HUES48 (cell line): Measurements from ENCODE around the gene MTA1.

Source experiments
- H3K27ac ChIP-seq: one replicate; pipeline ENCODE4 v1.7.0; 2013; ENCODE audit warnings: low read depth, low read length, inconsistent platforms
- H3K27me3 ChIP-seq: 2 replicates; pipeline ENCODE4 v1.6.1; 2013; ENCODE audit warnings: mild to moderate bottlenecking, low read length; ENCODE audit not compliant: control insufficient read depth, insufficient read depth
- H3K36me3 ChIP-seq: 2 replicates; pipeline ENCODE4 v1.6.1; 2013; ENCODE audit warnings: low read length; ENCODE audit not compliant: control insufficient read depth, insufficient read depth
- H3K4me1 ChIP-seq: 2 replicates; pipeline ENCODE4 v1.6.1; 2013; ENCODE audit warnings: mild to moderate bottlenecking, low read length; ENCODE audit not compliant: control insufficient read depth, insufficient read depth
- H3K4me3 ChIP-seq: 2 replicates; pipeline ENCODE4 v1.5.1; 2013; ENCODE audit warnings: mild to moderate bottlenecking, low read depth, low read length
- H3K9ac ChIP-seq: 2 replicates; pipeline ENCODE4 v1.6.1; 2013; ENCODE audit warnings: mild to moderate bottlenecking, low read depth, low read length, moderate library complexity
- H3K9me3 ChIP-seq: 2 replicates; pipeline ENCODE4 v1.6.1; 2013; ENCODE audit warnings: low read length; ENCODE audit not compliant: control insufficient read depth, insufficient read depth

The MTA1 gene

GRCh38 chr14:105419195-105420091 lies at the start of gene MTA1:
TSS of gene MTA1 (plus strand) at chr14:105419827. CDS start at chr14:105420036, 209 bp downstream.
- H3K4me3 ChIP-seq: peak within 1 kb of the TSS; percentile 90
- H3K9me3 ChIP-seq: no peaks in the 10 kb centered on the region
- peak within 1 kb of the TSS; percentile 86 for H3K9ac ChIP-seq
- H3K36me3 ChIP-seq: peaks cover 19% of the 10 kb centered on the region
- peaks cover 14% of the 10 kb centered on the region for H3K4me1 ChIP-seq
- peaks cover 2% of the 10 kb centered on the region for H3K27me3 ChIP-seq
- peak within 1 kb of the TSS; percentile 73 for H3K27ac ChIP-seq

- Histone ChIP-seq H3K9me3 (no peaks in the 10 kb centered on the region), H3K27ac (no peak overlapping the region), H3K4me3 (no peak overlapping the region), H3K9ac (no peak overlapping the region), H3K4me1 (no peaks in the 10 kb centered on the region), H3K27me3 (no peaks in the 10 kb centered on the region), H3K36me3 (no peaks in the 10 kb centered on the region)
Measured at GRCh38 chr14:105374389-105374788, 45.2 kb upstream of the MTA1 start.

- H3K4me1 ChIP-seq: no peaks in the 10 kb centered on the region
- no peaks in the 10 kb centered on the region for H3K27me3 ChIP-seq
- no peak overlapping the region for H3K9ac ChIP-seq
- no peak overlapping the region for H3K4me3 ChIP-seq
- H3K9me3 ChIP-seq: no peaks in the 10 kb centered on the region
- 0 out of 2 replicates have a peak, but pooled peaks cover 5% of the 10 kb centered on the region for H3K36me3 ChIP-seq
- no peak overlapping the region for H3K27ac ChIP-seq
Measured at GRCh38 chr14:105375635-105376057, 44.0 kb upstream of the MTA1 start.

- H3K36me3 ChIP-seq: 0 out of 2 replicates have a peak, but pooled peaks cover 5% of the 10 kb centered on the region
- H3K9me3 ChIP-seq: no peaks in the 10 kb centered on the region
- no peak overlapping the region for H3K27ac ChIP-seq
- H3K9ac ChIP-seq: no peak overlapping the region
- no peaks in the 10 kb centered on the region for H3K27me3 ChIP-seq
- H3K4me3 ChIP-seq: no peak overlapping the region
- no peaks in the 10 kb centered on the region for H3K4me1 ChIP-seq
Measured at GRCh38 chr14:105376521-105377440, 42.8 kb upstream of the MTA1 start.

- Histone ChIP-seq H3K4me3 (no peak overlapping the region), H3K36me3 (peaks cover 8% of the 10 kb centered on the region), H3K9me3 (no peaks in the 10 kb centered on the region), H3K4me1 (no peaks in the 10 kb centered on the region), H3K9ac (no peak overlapping the region), H3K27ac (no peak overlapping the region), H3K27me3 (no peaks in the 10 kb centered on the region)
Measured at GRCh38 chr14:105377555-105378182, 42.0 kb upstream of the MTA1 start.

GRCh38 chr14:105378199-105378598 lies 41.4 kb upstream of the MTA1 start:
- no peak overlapping the region for H3K27ac ChIP-seq
- no peak overlapping the region for H3K9ac ChIP-seq
- H3K27me3 ChIP-seq: no peaks in the 10 kb centered on the region
- H3K4me3 ChIP-seq: no peak overlapping the region
- H3K9me3 ChIP-seq: no peaks in the 10 kb centered on the region
- peaks cover 13% of the 10 kb centered on the region for H3K36me3 ChIP-seq
- no peaks in the 10 kb centered on the region for H3K4me1 ChIP-seq

- H3K9me3 ChIP-seq: no peaks in the 10 kb centered on the region
- H3K36me3 ChIP-seq: peaks cover 22% of the 10 kb centered on the region
- H3K4me1 ChIP-seq: no peaks in the 10 kb centered on the region
- H3K27me3 ChIP-seq: no peaks in the 10 kb centered on the region
- H3K27ac ChIP-seq: no peak overlapping the region
- no peak overlapping the region for H3K9ac ChIP-seq
- no peak overlapping the region for H3K4me3 ChIP-seq
Measured at GRCh38 chr14:105378873-105379685, 40.5 kb upstream of the MTA1 start.

GRCh38 chr14:105379946-105380345 lies 39.7 kb upstream of the MTA1 start:
- no peaks in the 10 kb centered on the region for H3K4me1 ChIP-seq
- H3K9ac ChIP-seq: no peak overlapping the region
- peaks cover 28% of the 10 kb centered on the region for H3K36me3 ChIP-seq
- no peaks in the 10 kb centered on the region for H3K27me3 ChIP-seq
- no peak overlapping the region for H3K4me3 ChIP-seq
- H3K9me3 ChIP-seq: no peaks in the 10 kb centered on the region
- H3K27ac ChIP-seq: no peak overlapping the region

- Histone ChIP-seq H3K9ac (no peak overlapping the region), H3K4me3 (no peak overlapping the region), H3K27ac (no peak overlapping the region), H3K4me1 (no peaks in the 10 kb centered on the region), H3K27me3 (no peaks in the 10 kb centered on the region), H3K36me3 (peaks cover 31% of the 10 kb centered on the region), H3K9me3 (no peaks in the 10 kb centered on the region)
Measured at GRCh38 chr14:105380756-105381155, 38.9 kb upstream of the MTA1 start.
